Panc1 (cell line): ENCODE measurements around the gene PAPSS2. TPM values are rescaled to one million over a fixed set of nuclear protein-coding genes. Genes with fewer than 3 reads are reported as not detected.

Experiments
- ATAC-seq: fragments of 200-7000 bp; cut with Tn5 transposase; 2 replicates; pipeline ENCODE4 v1.9.1; 2020; ENCODE audit warnings: mild to moderate bottlenecking, moderate library complexity
- BruUV-seq: library from RNA; stranded (reverse); fragments of 400-500 nt; replicated peaks from 2 replicates; lab custom pipeline; 2021; lab: Mats Ljungman, UMichigan
- CTCF ChIA-PET: fragments of 300-600 bp; sonication (Branson Sonifier 250); formaldehyde crosslinking; loops from one replicate; lab custom pipeline; 2022; ENCODE audit warnings: antibody characterized with exemption; lab: Charles Lee
- POLR2A ChIA-PET: fragments of 300-600 bp; sonication (Branson Sonifier 250); formaldehyde crosslinking; loops from one replicate; lab custom pipeline; 2022; ENCODE audit warnings: antibody characterized with exemption; lab: Charles Lee
- DNase-seq: peaks from one replicate; pipeline ENCODE4 v3.0.0-alpha.2; 2010; ENCODE audit warnings: low read depth, low spot score
- H3K27ac ChIP-seq: 2 replicates; pipeline ENCODE4 v1.5.1; 2011; ENCODE audit warnings: mild to moderate bottlenecking, low read length, inconsistent platforms
- H3K27me3 ChIP-seq: fragments of 200-500 bp; sonication (Bioruptor generic); 2 replicates; pipeline ENCODE4 v1.6.0; 2014; ENCODE audit warnings: low read length, inconsistent platforms; ENCODE audit not compliant: control insufficient read depth, insufficient read depth
- H3K36me3 ChIP-seq: fragments of 200-500 bp; sonication (Bioruptor generic); 2 replicates; pipeline ENCODE4 v1.5.1; 2014; ENCODE audit warnings: inconsistent platforms, mild to moderate bottlenecking, low read length, moderate library complexity; ENCODE audit not compliant: control insufficient read depth, insufficient read depth
- H3K4me1 ChIP-seq: 2 replicates; pipeline ENCODE4 v1.5.1; 2011; ENCODE audit warnings: inconsistent platforms, mild to moderate bottlenecking, low read length, moderate library complexity; ENCODE audit not compliant: control insufficient read depth, insufficient read depth
- H3K4me3 ChIP-seq, 2 experiments: 2 replicates each; pipeline ENCODE4 v1.5.1; 2011 to 2012; ENCODE audit warnings: low read depth in 2 of 2, low read length in 2 of 2, mild to moderate bottlenecking in 2 of 2, inconsistent platforms in 1 of 2, moderate library complexity in 1 of 2
- H3K9me3 ChIP-seq: fragments of 200-500 bp; sonication (Bioruptor generic); 2 replicates; pipeline ENCODE4 v1.5.1; 2014; ENCODE audit warnings: low read depth, mild to moderate bottlenecking, inconsistent platforms, low read length, moderate library complexity; ENCODE audit not compliant: control insufficient read depth, insufficient read depth
- POLR2AphosphoS5 ChIP-seq: IDR thresholded peaks from 2 replicates; pipeline ENCODE4 v1.6.1; 2012; ENCODE audit warnings: mild to moderate bottlenecking, low read depth, low read length, moderate library complexity
- REST ChIP-seq, 2 experiments: IDR thresholded peaks; 2 replicates each; pipeline ENCODE4 v1.6.1; 2011 to 2012; ENCODE audit warnings: low read depth in 2 of 2, control low read depth in 1 of 2, low read length in 1 of 2, mild to moderate bottlenecking in 1 of 2, moderate library complexity in 1 of 2; ENCODE audit not compliant: insufficient read depth in 1 of 2
- SIN3A ChIP-seq: IDR thresholded peaks from 2 replicates; pipeline ENCODE4 v1.6.1; 2012; ENCODE audit warnings: low read depth, mild to moderate bottlenecking, low read length, moderate library complexity, borderline replicate concordance; ENCODE audit not compliant: insufficient read depth
- TCF7L2 ChIP-seq: IDR thresholded peaks from 2 replicates; pipeline ENCODE4 v1.6.1; 2011; ENCODE audit warnings: mild to moderate bottlenecking, low read depth, low read length, inconsistent platforms
- in situ Hi-C: cut with HindIII; loops from 2 replicates; pipeline ENCODE4 v1.10.0; 2016; ENCODE audit warnings: low sequenced_read_pairs, low pct_unique_long_range_greater_than_20kb
- intact Hi-C: fragments of 100-400 bp; cut with micrococcal nuclease; formaldehyde crosslinking; loops from one replicate; pipeline ENCODE4 v1.10.0; 2022; ENCODE audit not compliant: unreplicated experiment
- total RNA-seq: library from RNA; stranded (reverse); gene quantifications from one replicate; pipeline ENCODE4 v1.2.1, GENCODE V29; 2021; ENCODE audit not compliant: unreplicated experiment
- TF ChIP-seq, protein P1 (sequence below): fragments of 450-650 bp; IDR thresholded peaks from 2 replicates; pipeline ENCODE4 v1.5.1; 2017; ENCODE audit warnings: mild to moderate bottlenecking

The PAPSS2 gene
- total RNA-seq, 1 experiment from 2014 or later = 17.1 TPM

DNA sequence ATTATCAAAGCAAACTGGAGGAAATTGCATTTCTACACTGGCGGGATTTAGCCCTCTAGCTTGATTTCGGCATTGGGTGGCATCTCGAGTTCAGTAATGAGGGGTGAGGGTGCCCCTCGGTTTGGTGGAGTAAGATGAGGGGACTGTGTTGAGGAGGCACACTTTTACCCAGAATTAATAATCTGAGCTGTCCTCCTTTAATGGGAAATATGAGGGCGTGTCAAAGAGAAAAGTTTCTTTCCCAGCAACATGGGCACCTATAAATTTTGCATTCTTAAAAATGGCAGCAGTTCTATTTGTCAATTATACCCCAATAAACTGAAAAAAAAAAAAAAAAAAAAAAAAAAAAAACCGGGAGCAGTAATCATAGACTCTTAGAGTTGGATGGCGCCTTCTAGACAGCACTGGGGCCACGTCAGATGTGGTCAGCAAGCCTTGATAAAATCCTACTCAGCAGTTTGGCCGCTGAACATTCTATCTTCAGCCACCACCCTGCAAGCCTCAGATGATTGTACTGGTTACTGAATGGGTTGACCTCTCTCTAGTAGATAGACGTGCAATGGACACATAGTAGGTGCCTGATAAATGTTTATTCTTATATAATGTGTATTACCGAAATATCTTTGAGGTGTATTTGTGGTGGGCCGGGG lies 931 bp downstream of the PAPSS2 start:
- H3K4me1 ChIP-seq = peaks cover 10% of the 10 kb centered on the region; the same call in 1 of the 2 replicates
- BruUV-seq = no TSS peak
- ChIA-PET POLR2A (interaction anchor here (0.6 kb wide), 2 partner anchors 9 to 616 kb away, joined by 4 to 5 read pairs; no protein-coding TSS in a partner anchor), CTCF (interaction anchor here (0.6 to 0.7 kb wide), 2 partner anchors 74 to 136 kb away, joined by 3 to 4 read pairs; no protein-coding TSS in a partner anchor)
- in situ Hi-C loops (no loop called here), intact Hi-C loops (no loop called here)
- peak overlapping the region; percentile 79 for H3K27ac ChIP-seq
- ATAC-seq = no peak
- H3K27me3 ChIP-seq = peaks cover 2% of the 10 kb centered on the region
- no peaks in the 10 kb centered on the region for H3K9me3 ChIP-seq
- no peak for TF ChIP-seq SIN3A
- no peak for TF ChIP-seq TCF7L2
- no peak for TF ChIP-seq POLR2AphosphoS5
- no peak for TF ChIP-seq REST (IDR thresholded peaks at IDR 0.05; ENCODE audit: insufficient read depth in 1 of 2, low read depth in 2 of 2, low read length in 1 of 2)
- TF ChIP-seq, protein P1, sequence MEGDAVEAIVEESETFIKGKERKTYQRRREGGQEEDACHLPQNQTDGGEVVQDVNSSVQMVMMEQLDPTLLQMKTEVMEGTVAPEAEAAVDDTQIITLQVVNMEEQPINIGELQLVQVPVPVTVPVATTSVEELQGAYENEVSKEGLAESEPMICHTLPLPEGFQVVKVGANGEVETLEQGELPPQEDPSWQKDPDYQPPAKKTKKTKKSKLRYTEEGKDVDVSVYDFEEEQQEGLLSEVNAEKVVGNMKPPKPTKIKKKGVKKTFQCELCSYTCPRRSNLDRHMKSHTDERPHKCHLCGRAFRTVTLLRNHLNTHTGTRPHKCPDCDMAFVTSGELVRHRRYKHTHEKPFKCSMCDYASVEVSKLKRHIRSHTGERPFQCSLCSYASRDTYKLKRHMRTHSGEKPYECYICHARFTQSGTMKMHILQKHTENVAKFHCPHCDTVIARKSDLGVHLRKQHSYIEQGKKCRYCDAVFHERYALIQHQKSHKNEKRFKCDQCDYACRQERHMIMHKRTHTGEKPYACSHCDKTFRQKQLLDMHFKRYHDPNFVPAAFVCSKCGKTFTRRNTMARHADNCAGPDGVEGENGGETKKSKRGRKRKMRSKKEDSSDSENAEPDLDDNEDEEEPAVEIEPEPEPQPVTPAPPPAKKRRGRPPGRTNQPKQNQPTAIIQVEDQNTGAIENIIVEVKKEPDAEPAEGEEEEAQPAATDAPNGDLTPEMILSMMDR = no peak
- H3K36me3 ChIP-seq = no peaks in the 10 kb centered on the region; the same call in 1 of the 2 replicates
- DNase-seq = no peak
- H3K4me3 ChIP-seq = peak overlapping the region; percentile 67 to 86

DNA sequence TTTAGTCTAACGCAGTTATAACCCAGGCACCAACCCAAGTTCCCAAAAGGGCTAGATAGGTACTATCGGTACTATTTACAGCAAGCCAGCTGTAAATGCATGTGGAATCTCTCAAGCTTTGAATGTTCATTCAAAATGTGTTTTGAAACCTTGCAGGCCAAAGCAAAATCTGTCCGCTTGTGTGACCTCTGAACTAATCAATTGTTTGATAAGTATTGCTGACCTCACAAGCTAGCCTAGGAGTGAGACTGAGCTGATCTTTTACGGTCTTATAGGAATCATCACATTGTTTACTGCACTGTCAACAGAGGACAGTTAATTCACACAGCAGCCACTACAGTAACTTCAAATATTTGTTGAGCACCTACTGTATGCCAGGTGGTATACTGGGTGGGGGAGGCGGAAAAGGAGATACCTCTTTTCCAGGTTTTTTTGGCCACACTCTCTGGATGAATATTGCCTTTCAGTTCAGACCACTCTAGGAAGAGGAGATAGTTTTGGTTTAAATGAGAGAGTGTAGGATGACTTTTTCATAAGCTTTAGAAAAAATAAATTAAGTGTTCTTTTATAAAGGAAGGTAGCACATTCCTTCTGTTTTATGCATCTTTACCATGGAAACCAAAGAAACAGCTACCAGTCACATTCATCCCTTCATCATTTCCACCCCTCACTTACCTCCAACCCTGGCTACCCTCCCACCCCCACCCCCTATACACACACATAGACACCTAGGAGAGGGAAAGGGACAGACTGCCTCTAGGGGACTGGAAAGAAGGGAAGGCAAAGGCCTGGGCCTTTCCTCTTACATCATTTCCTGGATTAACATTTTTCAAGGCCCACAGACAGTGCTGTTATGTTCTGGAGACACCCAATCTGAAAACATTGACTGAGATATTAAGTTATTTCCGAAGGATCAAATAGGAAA lies 2.4 kb downstream of the PAPSS2 start:
- peaks cover 2% of the 10 kb centered on the region for H3K27me3 ChIP-seq
- in situ Hi-C loops (no loop called here), intact Hi-C loops (no loop called here)
- no peak overlapping the region for H3K27ac ChIP-seq
- no peaks in the 10 kb centered on the region for H3K9me3 ChIP-seq
- H3K36me3 ChIP-seq = no peaks in the 10 kb centered on the region; the same call in 1 of the 2 replicates
- CTCF ChIA-PET = interaction anchor here (0.6 kb wide), 1 partner anchor 159 kb away, joined by 3 read pairs; no protein-coding TSS in a partner anchor
- H3K4me1 ChIP-seq = peaks cover 5% of the 10 kb centered on the region; the same call in 1 of the 2 replicates
- no TSS peak for BruUV-seq
- ATAC-seq = no peak
- POLR2A ChIA-PET = interaction anchor here (0.7 kb wide), 1 partner anchor 183 kb away, joined by 3 read pairs; no protein-coding TSS in a partner anchor
- DNase-seq = no peak
- no peak overlapping the region for H3K4me3 ChIP-seq
- TF ChIP-seq TCF7L2 = no peak
- TF ChIP-seq, protein P1 = no peak
- no peak for TF ChIP-seq REST (IDR thresholded peaks at IDR 0.05; ENCODE audit: insufficient read depth in 1 of 2, low read depth in 2 of 2, low read length in 1 of 2)
- no peak for TF ChIP-seq SIN3A
- no peak for TF ChIP-seq POLR2AphosphoS5
